Measurements from ENCODE around the gene KCTD5. TPM values are rescaled to one million over a fixed set of nuclear protein-coding genes. Genes with fewer than 3 reads are reported as not detected.

The KCTD5 gene
- total and polyA plus RNA-seq, 10 of the 15 experiments (the other 5 are each of a cell fraction or from before 2014, with no cell fraction given): 0.58 to 56.4 (median 37.3) TPM

DNA sequence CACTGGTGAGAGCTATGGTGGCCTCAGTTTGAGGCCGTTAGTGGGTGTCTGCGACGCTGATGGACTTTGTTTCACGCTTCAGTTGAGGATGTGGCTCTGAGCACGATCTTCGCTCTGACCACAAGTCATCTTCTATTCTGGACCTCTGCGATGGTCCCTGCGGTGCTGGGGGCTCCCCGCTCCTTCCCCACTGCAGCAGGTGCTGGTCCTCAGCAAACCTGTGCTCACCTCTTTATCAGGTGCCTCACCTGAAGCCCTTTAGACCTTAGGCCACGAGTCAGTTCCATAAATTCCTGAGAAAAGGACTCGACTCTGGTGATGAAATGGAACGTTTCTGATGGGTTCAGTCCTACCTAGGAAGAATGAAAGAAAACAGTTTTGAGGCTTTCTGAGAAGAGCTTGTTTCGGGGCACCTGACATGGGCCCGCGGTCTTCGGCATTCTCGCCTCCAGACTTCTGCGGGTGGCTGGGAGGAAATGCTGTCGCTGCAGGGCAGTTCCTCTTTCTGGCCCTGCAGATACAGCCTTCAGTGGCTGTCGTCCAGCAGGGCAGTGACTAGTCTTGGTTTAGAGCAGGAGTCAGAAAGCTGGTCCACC lies 4.7 kb downstream of the KCTD5 start (continued):
- TF ChIP-seq, protein P1, sequence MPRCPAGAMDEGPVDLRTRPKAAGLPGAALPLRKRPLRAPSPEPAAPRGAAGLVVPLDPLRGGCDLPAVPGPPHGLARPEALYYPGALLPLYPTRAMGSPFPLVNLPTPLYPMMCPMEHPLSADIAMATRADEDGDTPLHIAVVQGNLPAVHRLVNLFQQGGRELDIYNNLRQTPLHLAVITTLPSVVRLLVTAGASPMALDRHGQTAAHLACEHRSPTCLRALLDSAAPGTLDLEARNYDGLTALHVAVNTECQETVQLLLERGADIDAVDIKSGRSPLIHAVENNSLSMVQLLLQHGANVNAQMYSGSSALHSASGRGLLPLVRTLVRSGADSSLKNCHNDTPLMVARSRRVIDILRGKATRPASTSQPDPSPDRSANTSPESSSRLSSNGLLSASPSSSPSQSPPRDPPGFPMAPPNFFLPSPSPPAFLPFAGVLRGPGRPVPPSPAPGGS (IDR thresholded peaks at IDR 0.05; ENCODE audit: borderline replicate concordance, insufficient read depth, low read depth, low read length, poor library complexity, severe bottlenecking): peak; percentile 48
- TF ChIP-seq KLF5 (IDR thresholded peaks at IDR 0.05; ENCODE audit: partially characterized antibody) (no peak), SRF (IDR thresholded peaks at IDR 0.05; ENCODE audit: low read depth in 2 of 2, low read length in 2 of 2) (no peak), PML (IDR thresholded peaks at IDR 0.05; ENCODE audit: low read length) (no peak), RBBP5 (conservative IDR thresholded peaks at IDR 0.05) (no peak), WRNIP1 (IDR thresholded peaks at IDR 0.05; ENCODE audit: borderline replicate concordance, low read depth, low read length) (no peak), SMARCA5 (IDR thresholded peaks at IDR 0.05) (peak; percentile 66; the same call in 1 of the 2 replicates), ZZZ3 (IDR thresholded peaks at IDR 0.05; ENCODE audit: control insufficient read depth, insufficient read length, low read depth) (no peak), POU2F2 (IDR thresholded peaks at IDR 0.05; ENCODE audit: borderline replicate concordance, low read depth, low read length) (peak; percentile 12; the same call in 1 of the 3 replicates), SIX5 (IDR thresholded peaks at IDR 0.05; ENCODE audit: low read depth, low read length, severe bottlenecking) (no peak), CHD4 (IDR thresholded peaks at IDR 0.05) (no peak), MTA3 (IDR thresholded peaks at IDR 0.05; ENCODE audit: borderline replicate concordance, low read length) (no peak), RCOR1 (conservative IDR thresholded peaks at IDR 0.05; ENCODE audit: low read depth, low read length) (no peak), KDM1A (IDR thresholded peaks at IDR 0.05; ENCODE audit: borderline replicate concordance) (no peak)
- TF ChIP-seq, protein P2, sequence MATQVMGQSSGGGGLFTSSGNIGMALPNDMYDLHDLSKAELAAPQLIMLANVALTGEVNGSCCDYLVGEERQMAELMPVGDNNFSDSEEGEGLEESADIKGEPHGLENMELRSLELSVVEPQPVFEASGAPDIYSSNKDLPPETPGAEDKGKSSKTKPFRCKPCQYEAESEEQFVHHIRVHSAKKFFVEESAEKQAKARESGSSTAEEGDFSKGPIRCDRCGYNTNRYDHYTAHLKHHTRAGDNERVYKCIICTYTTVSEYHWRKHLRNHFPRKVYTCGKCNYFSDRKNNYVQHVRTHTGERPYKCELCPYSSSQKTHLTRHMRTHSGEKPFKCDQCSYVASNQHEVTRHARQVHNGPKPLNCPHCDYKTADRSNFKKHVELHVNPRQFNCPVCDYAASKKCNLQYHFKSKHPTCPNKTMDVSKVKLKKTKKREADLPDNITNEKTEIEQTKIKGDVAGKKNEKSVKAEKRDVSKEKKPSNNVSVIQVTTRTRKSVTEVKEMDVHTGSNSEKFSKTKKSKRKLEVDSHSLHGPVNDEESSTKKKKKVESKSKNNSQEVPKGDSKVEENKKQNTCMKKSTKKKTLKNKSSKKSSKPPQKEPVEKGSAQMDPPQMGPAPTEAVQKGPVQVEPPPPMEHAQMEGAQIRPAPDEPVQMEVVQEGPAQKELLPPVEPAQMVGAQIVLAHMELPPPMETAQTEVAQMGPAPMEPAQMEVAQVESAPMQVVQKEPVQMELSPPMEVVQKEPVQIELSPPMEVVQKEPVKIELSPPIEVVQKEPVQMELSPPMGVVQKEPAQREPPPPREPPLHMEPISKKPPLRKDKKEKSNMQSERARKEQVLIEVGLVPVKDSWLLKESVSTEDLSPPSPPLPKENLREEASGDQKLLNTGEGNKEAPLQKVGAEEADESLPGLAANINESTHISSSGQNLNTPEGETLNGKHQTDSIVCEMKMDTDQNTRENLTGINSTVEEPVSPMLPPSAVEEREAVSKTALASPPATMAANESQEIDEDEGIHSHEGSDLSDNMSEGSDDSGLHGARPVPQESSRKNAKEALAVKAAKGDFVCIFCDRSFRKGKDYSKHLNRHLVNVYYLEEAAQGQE (IDR thresholded peaks at IDR 0.05; ENCODE audit: low read depth, low read length): no peak
- TF ChIP-seq, protein P3, sequence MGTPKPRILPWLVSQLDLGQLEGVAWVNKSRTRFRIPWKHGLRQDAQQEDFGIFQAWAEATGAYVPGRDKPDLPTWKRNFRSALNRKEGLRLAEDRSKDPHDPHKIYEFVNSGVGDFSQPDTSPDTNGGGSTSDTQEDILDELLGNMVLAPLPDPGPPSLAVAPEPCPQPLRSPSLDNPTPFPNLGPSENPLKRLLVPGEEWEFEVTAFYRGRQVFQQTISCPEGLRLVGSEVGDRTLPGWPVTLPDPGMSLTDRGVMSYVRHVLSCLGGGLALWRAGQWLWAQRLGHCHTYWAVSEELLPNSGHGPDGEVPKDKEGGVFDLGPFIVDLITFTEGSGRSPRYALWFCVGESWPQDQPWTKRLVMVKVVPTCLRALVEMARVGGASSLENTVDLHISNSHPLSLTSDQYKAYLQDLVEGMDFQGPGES (IDR thresholded peaks at IDR 0.05): no peak
- TF ChIP-seq, protein P4, sequence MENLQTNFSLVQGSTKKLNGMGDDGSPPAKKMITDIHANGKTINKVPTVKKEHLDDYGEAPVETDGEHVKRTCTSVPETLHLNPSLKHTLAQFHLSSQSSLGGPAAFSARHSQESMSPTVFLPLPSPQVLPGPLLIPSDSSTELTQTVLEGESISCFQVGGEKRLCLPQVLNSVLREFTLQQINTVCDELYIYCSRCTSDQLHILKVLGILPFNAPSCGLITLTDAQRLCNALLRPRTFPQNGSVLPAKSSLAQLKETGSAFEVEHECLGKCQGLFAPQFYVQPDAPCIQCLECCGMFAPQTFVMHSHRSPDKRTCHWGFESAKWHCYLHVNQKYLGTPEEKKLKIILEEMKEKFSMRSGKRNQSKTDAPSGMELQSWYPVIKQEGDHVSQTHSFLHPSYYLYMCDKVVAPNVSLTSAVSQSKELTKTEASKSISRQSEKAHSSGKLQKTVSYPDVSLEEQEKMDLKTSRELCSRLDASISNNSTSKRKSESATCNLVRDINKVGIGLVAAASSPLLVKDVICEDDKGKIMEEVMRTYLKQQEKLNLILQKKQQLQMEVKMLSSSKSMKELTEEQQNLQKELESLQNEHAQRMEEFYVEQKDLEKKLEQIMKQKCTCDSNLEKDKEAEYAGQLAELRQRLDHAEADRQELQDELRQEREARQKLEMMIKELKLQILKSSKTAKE (IDR thresholded peaks at IDR 0.05; ENCODE audit: low read depth, poor library complexity, severe bottlenecking): peak; percentile 66
- TF ChIP-seq, protein P5, sequence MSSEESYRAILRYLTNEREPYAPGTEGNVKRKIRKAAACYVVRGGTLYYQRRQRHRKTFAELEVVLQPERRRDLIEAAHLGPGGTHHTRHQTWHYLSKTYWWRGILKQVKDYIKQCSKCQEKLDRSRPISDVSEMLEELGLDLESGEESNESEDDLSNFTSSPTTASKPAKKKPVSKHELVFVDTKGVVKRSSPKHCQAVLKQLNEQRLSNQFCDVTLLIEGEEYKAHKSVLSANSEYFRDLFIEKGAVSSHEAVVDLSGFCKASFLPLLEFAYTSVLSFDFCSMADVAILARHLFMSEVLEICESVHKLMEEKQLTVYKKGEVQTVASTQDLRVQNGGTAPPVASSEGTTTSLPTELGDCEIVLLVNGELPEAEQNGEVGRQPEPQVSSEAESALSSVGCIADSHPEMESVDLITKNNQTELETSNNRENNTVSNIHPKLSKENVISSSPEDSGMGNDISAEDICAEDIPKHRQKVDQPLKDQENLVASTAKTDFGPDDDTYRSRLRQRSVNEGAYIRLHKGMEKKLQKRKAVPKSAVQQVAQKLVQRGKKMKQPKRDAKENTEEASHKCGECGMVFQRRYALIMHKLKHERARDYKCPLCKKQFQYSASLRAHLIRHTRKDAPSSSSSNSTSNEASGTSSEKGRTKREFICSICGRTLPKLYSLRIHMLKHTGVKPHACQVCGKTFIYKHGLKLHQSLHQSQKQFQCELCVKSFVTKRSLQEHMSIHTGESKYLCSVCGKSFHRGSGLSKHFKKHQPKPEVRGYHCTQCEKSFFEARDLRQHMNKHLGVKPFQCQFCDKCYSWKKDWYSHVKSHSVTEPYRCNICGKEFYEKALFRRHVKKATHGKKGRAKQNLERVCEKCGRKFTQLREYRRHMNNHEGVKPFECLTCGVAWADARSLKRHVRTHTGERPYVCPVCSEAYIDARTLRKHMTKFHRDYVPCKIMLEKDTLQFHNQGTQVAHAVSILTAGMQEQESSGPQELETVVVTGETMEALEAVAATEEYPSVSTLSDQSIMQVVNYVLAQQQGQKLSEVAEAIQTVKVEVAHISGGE (CRISPR knock-in tag; IDR thresholded peaks at IDR 0.05): no peak

Data from GM12878 (cell line).